Tibial nerve (tissue), 4 donors: ENCODE results near the gene AKAP6. TPM values are rescaled to one million over a fixed set of nuclear protein-coding genes. Genes with fewer than 3 reads are reported as not detected.
A peak's percentile ranks its signal among the peaks of the same experiment; 100 is the strongest.

Source experiments
- DNase-seq, 2 donors: peaks; one replicate each; pipeline ENCODE4 v3.0.0-alpha.2; 2019; ENCODE audit warnings: low spot score in 2 of 2
- H3K27ac ChIP-seq, 4 donors: fragments of 200-600 bp; sonication (generic) in 3 of 4; one replicate each; pipeline ENCODE4 v1.5.1; 2017 to 2019; ENCODE audit warnings: mild to moderate bottlenecking in 1 of 4
- H3K27me3 ChIP-seq, 2 donors: fragments of 200-600 bp; sonication (generic) in 1 of 2; one replicate each; pipeline versions ENCODE4 v1.5.1 to v1.6.0; 2017 to 2019
- H3K36me3 ChIP-seq, 3 donors: fragments of 200-600 bp; sonication (generic); one replicate each; pipeline ENCODE4 v1.5.1; 2018 to 2019
- H3K4me1 ChIP-seq, 4 donors: fragments of 200-600 bp; sonication (generic) in 3 of 4; one replicate each; pipeline ENCODE4 v1.5.1; 2017 to 2019
- H3K4me3 ChIP-seq, 4 donors: fragments of 200-600 bp; sonication (generic) in 3 of 4; one replicate each; pipeline ENCODE4 v1.5.1; 2017 to 2019; ENCODE audit warnings: mild to moderate bottlenecking in 1 of 4, moderate library complexity in 1 of 4
- H3K9me3 ChIP-seq, 4 donors: fragments of 200-600 bp; sonication (generic) in 3 of 4; one replicate each; pipeline ENCODE4 v1.5.1; 2017 to 2019
- CTCF ChIP-seq, 5 experiments: fragments of 200-600 bp in 3 of 5; fragments of 450-650 bp in 2 of 5; sonication (generic) in 3 of 5; IDR thresholded peaks; one replicate each; pipeline ENCODE4 v1.5.1; 2016 to 2019; ENCODE audit warnings: antibody characterized with exemption in 5 of 5, mild to moderate bottlenecking in 3 of 5, moderate library complexity in 2 of 5
- EP300 ChIP-seq, 2 donors: sonication (generic); formaldehyde crosslinking; IDR thresholded peaks; one replicate each; pipeline ENCODE4 v1.6.1; 2017; ENCODE audit warnings: antibody characterized with exemption in 2 of 2, mild to moderate bottlenecking in 1 of 2
- POLR2A ChIP-seq, 2 donors: fragments of 450-650 bp; IDR thresholded peaks; one replicate each; pipeline ENCODE4 v1.6.1; 2017; ENCODE audit warnings: antibody characterized with exemption in 2 of 2, mild to moderate bottlenecking in 2 of 2, moderate library complexity in 2 of 2
- WGBS, 2 donors: methylation state at CpG; one replicate each; pipeline ENCODE4 v1.1.5; 2018; 5-methylcytosine and 5-hydroxymethylcytosine counted together
- total RNA-seq, 4 donors: library from RNA; depleted of rRNA; stranded (reverse); fragments of >200 nt; gene quantifications; one replicate each; pipeline ENCODE4 v1.1.0, GENCODE V29; 2016

Gene AKAP6
- total RNA-seq, 4 donors from 2014 or later, result 2.1 to 10.7 (median 5.2) TPM

GRCh38 chr14:32677129-32677780, 348.2 kb downstream of the AKAP6 start:
- no peak overlapping the region for H3K4me3 ChIP-seq
- no peaks in the 10 kb centered on the region for H3K9me3 ChIP-seq
- H3K27ac ChIP-seq, result no peak overlapping the region
- H3K27me3 ChIP-seq, result no peaks in the 10 kb centered on the region
- H3K4me1 ChIP-seq, result peaks cover 0 to 16% (median 0%) of the 10 kb centered on the region in 4 donors
- DNase-seq, result no peak
- H3K36me3 ChIP-seq, result no peaks in the 10 kb centered on the region
- TF ChIP-seq CTCF (IDR thresholded peaks at IDR 0.05) (no peak), EP300 (IDR thresholded peaks at IDR 0.05) (no peak), POLR2A (IDR thresholded peaks at IDR 0.05) (no peak)
- WGBS, 2 donors, result 62 to 72% methylated on average over 5 of the region's 5 CpGs

GRCh38 chr14:32678088-32678487, 349.0 kb downstream of the AKAP6 start:
- WGBS, 2 donors, result 74 to 75% methylated on average over 3 of the region's 3 CpGs
- DNase-seq, result no peak
- no peak overlapping the region for H3K4me3 ChIP-seq
- H3K4me1 ChIP-seq, result peaks cover 0 to 16% (median 0%) of the 10 kb centered on the region in 4 donors
- no peaks in the 10 kb centered on the region for H3K36me3 ChIP-seq
- no peak overlapping the region for H3K27ac ChIP-seq
- H3K9me3 ChIP-seq, result no peaks in the 10 kb centered on the region
- no peaks in the 10 kb centered on the region for H3K27me3 ChIP-seq
- TF ChIP-seq CTCF (IDR thresholded peaks at IDR 0.05) (no peak), POLR2A (IDR thresholded peaks at IDR 0.05) (no peak), EP300 (IDR thresholded peaks at IDR 0.05) (no peak)

- DNase-seq, result no peak
- WGBS, 2 donors, result 37 to 51% methylated on average over 2 of the region's 2 CpGs
- Histone ChIP-seq H3K9me3 (no peaks in the 10 kb centered on the region), H3K4me3 (no peak overlapping the region), H3K36me3 (no peaks in the 10 kb centered on the region), H3K4me1 (peaks cover 0 to 16% (median 0%) of the 10 kb centered on the region in 4 donors), H3K27ac (peak overlapping the region in 2 of 4 donors; percentile 4 to 27), H3K27me3 (no peaks in the 10 kb centered on the region)
- no peak for TF ChIP-seq CTCF (IDR thresholded peaks at IDR 0.05)
- TF ChIP-seq EP300 (IDR thresholded peaks at IDR 0.05), result no peak
- no peak for TF ChIP-seq POLR2A (IDR thresholded peaks at IDR 0.05)
Measured at GRCh38 chr14:32679927-32680612, 351.0 kb downstream of the AKAP6 start.

- Histone ChIP-seq H3K27ac (no peak overlapping the region), H3K27me3 (no peaks in the 10 kb centered on the region), H3K4me3 (no peak overlapping the region), H3K36me3 (no peaks in the 10 kb centered on the region), H3K4me1 (peaks cover 0 to 16% (median 0%) of the 10 kb centered on the region in 4 donors), H3K9me3 (no peaks in the 10 kb centered on the region)
- no peak for TF ChIP-seq CTCF (IDR thresholded peaks at IDR 0.05)
- no peak for TF ChIP-seq EP300 (IDR thresholded peaks at IDR 0.05)
- TF ChIP-seq POLR2A (IDR thresholded peaks at IDR 0.05), result no peak
- no peak for DNase-seq
Measured at GRCh38 chr14:32681598-32681997, 352.5 kb downstream of the AKAP6 start.

- no peaks in the 10 kb centered on the region for H3K36me3 ChIP-seq
- no peaks in the 10 kb centered on the region for H3K9me3 ChIP-seq
- H3K4me3 ChIP-seq, result no peak overlapping the region
- TF ChIP-seq CTCF (IDR thresholded peaks at IDR 0.05), result no peak
- no peak for TF ChIP-seq EP300 (IDR thresholded peaks at IDR 0.05)
- TF ChIP-seq POLR2A (IDR thresholded peaks at IDR 0.05), result no peak
- no peaks in the 10 kb centered on the region for H3K27me3 ChIP-seq
- peaks cover 0 to 16% (median 0%) of the 10 kb centered on the region in 4 donors for H3K4me1 ChIP-seq
- H3K27ac ChIP-seq, result no peak overlapping the region
- no peak for DNase-seq
- WGBS, 2 donors, result 77 to 86% methylated on average over 3 of the region's 3 CpGs
Measured at GRCh38 chr14:32682214-32682613, 353.1 kb downstream of the AKAP6 start.
